ENCODE results near the gene CALHM3. TPM values are rescaled to one million over a fixed set of nuclear protein-coding genes. Genes with fewer than 3 reads are reported as not detected.
A peak's percentile ranks its signal among the peaks of the same experiment; 100 is the strongest.
"Not testable (repeated sequence)": the region's sequence is repeated elsewhere in the genome, so short reads cannot be mapped to it uniquely, and the experiment has no call there.

The CALHM3 gene
- total RNA-seq, 4 donors from 2014 or later = not detected

GRCh38 chr10:103506061-103506460 lies 27.0 kb upstream of the CALHM3 start:
- intact Hi-C loops (cut with DNase I) = no loop called here
- TF ChIP-seq POLR2A (IDR thresholded peaks at IDR 0.05) (no peak), CTCF (IDR thresholded peaks at IDR 0.05) (no peak)
- Histone ChIP-seq H3K36me3 (no peaks in the 10 kb centered on the region), H3K4me3 (replicated peaks in 1 of 3) (no peak overlapping the region), H3K27ac (no peak overlapping the region), H3K27me3 (no peaks in the 10 kb centered on the region), H3K4me1 (peaks cover 0 to 6% of the 10 kb centered on the region in 2 donors), H3K9me3 (no peaks in the 10 kb centered on the region)
- no peak for DNase-seq
- 92 to 93% methylated on average over 4 of the region's 4 CpGs for WGBS, 2 donors

GRCh38 chr10:103504181-103504783 lies 25.2 kb upstream of the CALHM3 start:
- no peak overlapping the region for H3K27ac ChIP-seq
- intact Hi-C loops (cut with DNase I) = no loop called here
- no peak overlapping the region for H3K4me3 ChIP-seq (replicated peaks in 1 of 3)
- TF ChIP-seq POLR2A (IDR thresholded peaks at IDR 0.05) = no peak
- no peak for TF ChIP-seq CTCF (IDR thresholded peaks at IDR 0.05)
- peak; percentile 24 to 34 for DNase-seq
- peaks cover 0 to 6% of the 10 kb centered on the region in 2 donors for H3K4me1 ChIP-seq
- H3K36me3 ChIP-seq = no peaks in the 10 kb centered on the region
- 50 to 55% methylated on average over 10 of the region's 10 CpGs for WGBS, 2 donors
- H3K27me3 ChIP-seq = no peaks in the 10 kb centered on the region
- no peaks in the 10 kb centered on the region for H3K9me3 ChIP-seq

GRCh38 chr10:103503777-103504176 lies 24.7 kb upstream of the CALHM3 start:
- DNase-seq; H3K27ac ChIP-seq; H3K27me3 ChIP-seq; H3K9me3 ChIP-seq; H3K4me3 ChIP-seq (replicated peaks in 1 of 3); H3K4me1 ChIP-seq; H3K36me3 ChIP-seq; intact Hi-C loops (cut with DNase I): not testable (repeated sequence)
- 92 to 95% methylated on average over 6 of the region's 6 CpGs for WGBS, 2 donors

GRCh38 chr10:103502849-103503660 lies 24.0 kb upstream of the CALHM3 start:
- Histone ChIP-seq H3K9me3 (no peaks in the 10 kb centered on the region), H3K27me3 (no peaks in the 10 kb centered on the region), H3K4me3 (replicated peaks in 1 of 3) (no peak overlapping the region), H3K4me1 (peaks cover 0 to 6% of the 10 kb centered on the region in 2 donors), H3K36me3 (no peaks in the 10 kb centered on the region), H3K27ac (no peak overlapping the region)
- WGBS, 2 donors = 70 to 77% methylated on average over 9 to 11 of the region's 13 CpGs
- intact Hi-C loops (cut with DNase I) = no loop called here
- no peak for DNase-seq
- TF ChIP-seq POLR2A (IDR thresholded peaks at IDR 0.05) = no peak
- TF ChIP-seq CTCF (IDR thresholded peaks at IDR 0.05) = no peak

GRCh38 chr10:103501186-103501585 lies 22.1 kb upstream of the CALHM3 start:
- Histone ChIP-seq H3K27me3 (no peaks in the 10 kb centered on the region), H3K27ac (no peak overlapping the region), H3K4me1 (peaks cover 0 to 6% of the 10 kb centered on the region in 2 donors), H3K36me3 (no peaks in the 10 kb centered on the region), H3K4me3 (replicated peaks in 1 of 3) (no peak overlapping the region), H3K9me3 (no peaks in the 10 kb centered on the region)
- TF ChIP-seq POLR2A (IDR thresholded peaks at IDR 0.05) (no peak), CTCF (IDR thresholded peaks at IDR 0.05) (no peak)
- DNase-seq = no peak
- WGBS, 2 donors = 90 to 91% methylated on average over 3 of the region's 3 CpGs
- intact Hi-C loops (cut with DNase I) = no loop called here
